HG02884 (cell line): ENCODE results near the gene KIF18B.

Source experiments
- ATAC-seq: cut with Tn5 transposase; IDR thresholded peaks from one replicate; pipeline ENCODE4 v1.9.1; 2021; ENCODE audit warnings: mild to moderate bottlenecking, moderate library complexity; ENCODE audit not compliant: unreplicated experiment

Gene KIF18B

GRCh38 chr17:44941712-44942331 lies 5.8 kb downstream of the KIF18B start:
- no peak for ATAC-seq

GRCh38 chr17:44940768-44941167 lies 6.8 kb downstream of the KIF18B start:
- no peak for ATAC-seq

- ATAC-seq = no peak
Observed at GRCh38 chr17:44940317-44940716, 7.3 kb downstream of the KIF18B start.

- ATAC-seq = no peak
Observed at GRCh38 chr17:44935116-44935515, 12.5 kb downstream of the KIF18B start.

- no peak for ATAC-seq
Observed at GRCh38 chr17:44934745-44935105, 12.8 kb downstream of the KIF18B start.

- ATAC-seq = no peak
Observed at GRCh38 chr17:44933824-44934744, 13.5 kb downstream of the KIF18B start.

GRCh38 chr17:44932787-44933097 lies 14.8 kb downstream of the KIF18B start:
- no peak for ATAC-seq

- ATAC-seq = no peak
Observed at GRCh38 chr17:44932096-44932786, 15.3 kb downstream of the KIF18B start.

- no peak for ATAC-seq
Observed at GRCh38 chr17:44931376-44931775, 16.2 kb downstream of the KIF18B start.

GRCh38 chr17:44930667-44931066 lies 16.9 kb downstream of the KIF18B start:
- no peak for ATAC-seq

- no peak for ATAC-seq
Observed at GRCh38 chr17:44928950-44929720, 18.4 kb downstream of the KIF18B start.

GRCh38 chr17:44928136-44928535 lies 19.4 kb downstream of the KIF18B start:
- no peak for ATAC-seq

- ATAC-seq = no peak
Observed at GRCh38 chr17:44927696-44928095, 19.9 kb downstream of the KIF18B start.

GRCh38 chr17:44926821-44927525 lies 20.6 kb downstream of the KIF18B start:
- ATAC-seq = no peak

GRCh38 chr17:44925731-44926697 lies 21.6 kb downstream of the KIF18B start:
- ATAC-seq = no peak

- ATAC-seq = no peak
Observed at GRCh38 chr17:44924107-44924544, 23.4 kb downstream of the KIF18B start.

GRCh38 chr17:44922746-44923470 lies 24.7 kb downstream of the KIF18B start:
- no peak for ATAC-seq

- no peak for ATAC-seq
Observed at GRCh38 chr17:44922136-44922535, 25.4 kb downstream of the KIF18B start.
